ENCODE measurements around the gene EML5. TPM values are rescaled to one million over a fixed set of nuclear protein-coding genes. Genes with fewer than 3 reads are reported as not detected.
"Not testable (repeated sequence)": the region's sequence is repeated elsewhere in the genome, so short reads cannot be mapped to it uniquely, and the experiment has no call there.

EML5 gene
- total RNA-seq, 1 donor from 2014 or later: 2.0 TPM

DNA sequence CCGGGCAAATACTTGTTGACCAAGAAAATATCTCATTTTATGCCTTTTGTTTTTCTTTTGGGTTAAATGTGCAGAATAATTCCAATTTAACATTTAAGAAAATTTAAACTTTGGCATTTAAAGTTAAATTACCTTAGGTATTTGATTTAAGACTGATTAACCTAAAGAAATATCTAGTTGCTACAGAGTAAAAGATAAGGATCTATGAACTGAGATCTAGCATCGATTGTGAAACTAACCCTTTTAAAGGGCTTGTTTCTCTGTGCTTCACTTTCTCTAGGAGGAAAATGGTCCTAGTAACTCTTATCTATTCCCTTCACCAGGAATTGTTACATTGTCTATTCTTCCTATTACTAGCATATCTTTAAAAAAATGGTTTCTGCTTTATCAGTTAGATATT is 29.1 kb upstream of the EML5 start:
- H3K4me1 Mint-ChIP-seq: peaks cover 20% of the 10 kb centered on the region
- no peaks in the 10 kb centered on the region for H3K36me3 Mint-ChIP-seq
- H3K27ac Mint-ChIP-seq: no peak overlapping the region
- no peak overlapping the region for H3K4me3 Mint-ChIP-seq
- DNase-seq (ENCODE audit: low spot score in 2 of 2, unreplicated experiment in 2 of 2): no peak
- no peaks in the 10 kb centered on the region for H3K9me3 Mint-ChIP-seq
- H3K27me3 Mint-ChIP-seq (ENCODE audit: low read depth): peaks cover 8% of the 10 kb centered on the region
- TF ChIP-seq, protein P1, sequence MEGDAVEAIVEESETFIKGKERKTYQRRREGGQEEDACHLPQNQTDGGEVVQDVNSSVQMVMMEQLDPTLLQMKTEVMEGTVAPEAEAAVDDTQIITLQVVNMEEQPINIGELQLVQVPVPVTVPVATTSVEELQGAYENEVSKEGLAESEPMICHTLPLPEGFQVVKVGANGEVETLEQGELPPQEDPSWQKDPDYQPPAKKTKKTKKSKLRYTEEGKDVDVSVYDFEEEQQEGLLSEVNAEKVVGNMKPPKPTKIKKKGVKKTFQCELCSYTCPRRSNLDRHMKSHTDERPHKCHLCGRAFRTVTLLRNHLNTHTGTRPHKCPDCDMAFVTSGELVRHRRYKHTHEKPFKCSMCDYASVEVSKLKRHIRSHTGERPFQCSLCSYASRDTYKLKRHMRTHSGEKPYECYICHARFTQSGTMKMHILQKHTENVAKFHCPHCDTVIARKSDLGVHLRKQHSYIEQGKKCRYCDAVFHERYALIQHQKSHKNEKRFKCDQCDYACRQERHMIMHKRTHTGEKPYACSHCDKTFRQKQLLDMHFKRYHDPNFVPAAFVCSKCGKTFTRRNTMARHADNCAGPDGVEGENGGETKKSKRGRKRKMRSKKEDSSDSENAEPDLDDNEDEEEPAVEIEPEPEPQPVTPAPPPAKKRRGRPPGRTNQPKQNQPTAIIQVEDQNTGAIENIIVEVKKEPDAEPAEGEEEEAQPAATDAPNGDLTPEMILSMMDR (IDR thresholded peaks at IDR 0.05; ENCODE audit: unreplicated experiment): no peak

DNA sequence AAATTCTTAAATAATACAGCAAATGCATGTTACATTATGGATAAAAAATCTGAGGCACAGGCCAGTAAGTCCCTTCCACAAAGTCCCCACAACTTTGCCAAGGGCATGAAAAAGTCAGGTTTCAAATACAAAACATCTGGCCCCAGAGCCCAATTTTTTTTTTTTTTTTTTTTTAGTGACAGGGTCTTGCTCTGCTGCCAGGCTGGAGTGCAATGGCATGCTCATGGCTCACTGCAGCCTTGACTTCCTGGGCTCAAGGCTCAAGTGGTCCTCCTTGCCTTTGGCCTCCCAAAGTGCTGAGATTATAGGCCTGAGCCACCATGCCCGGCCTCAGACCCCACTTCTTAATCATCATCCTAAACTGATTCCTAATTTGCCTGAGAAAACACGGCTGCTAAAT is 28.6 kb upstream of the EML5 start:
- H3K36me3 Mint-ChIP-seq: no peaks in the 10 kb centered on the region
- no peaks in the 10 kb centered on the region for H3K9me3 Mint-ChIP-seq
- H3K4me3 Mint-ChIP-seq: no peak overlapping the region
- H3K27me3 Mint-ChIP-seq (ENCODE audit: low read depth): peaks cover 8% of the 10 kb centered on the region
- H3K4me1 Mint-ChIP-seq: peaks cover 20% of the 10 kb centered on the region
- DNase-seq (ENCODE audit: low spot score in 2 of 2, unreplicated experiment in 2 of 2): no peak
- TF ChIP-seq, protein P1 (IDR thresholded peaks at IDR 0.05; ENCODE audit: unreplicated experiment): no peak
- H3K27ac Mint-ChIP-seq: no peak overlapping the region

DNA sequence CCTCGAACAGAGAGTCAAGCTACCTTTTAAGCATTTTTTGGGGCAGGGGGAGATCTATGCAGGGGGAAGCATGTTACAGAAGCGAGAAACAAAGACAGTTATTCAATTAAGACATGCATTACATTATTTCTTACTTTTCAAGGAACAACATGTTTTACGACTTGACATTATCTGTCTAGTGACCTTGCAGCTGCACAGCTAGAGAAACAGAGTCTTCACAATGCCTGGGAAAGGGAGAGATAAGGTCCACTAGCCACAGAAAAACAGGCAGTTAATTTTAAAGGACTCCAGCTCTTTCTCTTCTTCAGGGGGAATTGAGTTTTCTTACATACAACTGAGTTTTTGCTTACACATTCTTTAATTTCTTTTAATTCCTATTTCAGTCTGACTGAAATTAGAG is 26.9 kb upstream of the EML5 start:
- H3K4me3 Mint-ChIP-seq; H3K27ac Mint-ChIP-seq; DNase-seq (ENCODE audit: low spot score in 2 of 2, unreplicated experiment in 2 of 2); H3K9me3 Mint-ChIP-seq; H3K27me3 Mint-ChIP-seq (ENCODE audit: low read depth); H3K36me3 Mint-ChIP-seq: not testable (repeated sequence)
- peaks cover 12% of the 10 kb centered on the region for H3K4me1 Mint-ChIP-seq

DNA sequence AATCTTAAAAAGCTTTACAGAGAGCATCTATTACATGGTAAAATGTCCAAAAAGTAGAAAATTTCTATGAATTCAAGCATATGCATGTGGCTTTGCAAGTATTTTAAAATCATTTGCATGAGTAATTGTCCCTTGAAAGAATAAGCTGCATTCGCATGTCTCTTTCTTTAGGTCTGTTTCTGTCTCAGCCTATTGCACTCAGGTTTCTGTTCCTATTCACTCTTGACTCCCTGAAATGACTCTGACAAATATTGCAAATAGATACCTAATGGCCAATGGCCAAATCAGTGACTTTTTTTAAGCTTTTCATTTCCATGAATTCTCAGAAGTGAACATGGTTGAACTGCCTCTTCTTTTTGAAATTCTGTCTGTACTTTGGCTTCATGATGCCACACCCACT is 25.3 kb upstream of the EML5 start:
- no peak overlapping the region for H3K27ac Mint-ChIP-seq
- peaks cover 9% of the 10 kb centered on the region for H3K4me1 Mint-ChIP-seq
- DNase-seq (ENCODE audit: low spot score in 2 of 2, unreplicated experiment in 2 of 2): no peak
- H3K4me3 Mint-ChIP-seq: no peak overlapping the region
- H3K27me3 Mint-ChIP-seq (ENCODE audit: low read depth): peaks cover 8% of the 10 kb centered on the region
- TF ChIP-seq, protein P1 (IDR thresholded peaks at IDR 0.05; ENCODE audit: unreplicated experiment): no peak
- H3K36me3 Mint-ChIP-seq: no peaks in the 10 kb centered on the region
- no peaks in the 10 kb centered on the region for H3K9me3 Mint-ChIP-seq

DNA sequence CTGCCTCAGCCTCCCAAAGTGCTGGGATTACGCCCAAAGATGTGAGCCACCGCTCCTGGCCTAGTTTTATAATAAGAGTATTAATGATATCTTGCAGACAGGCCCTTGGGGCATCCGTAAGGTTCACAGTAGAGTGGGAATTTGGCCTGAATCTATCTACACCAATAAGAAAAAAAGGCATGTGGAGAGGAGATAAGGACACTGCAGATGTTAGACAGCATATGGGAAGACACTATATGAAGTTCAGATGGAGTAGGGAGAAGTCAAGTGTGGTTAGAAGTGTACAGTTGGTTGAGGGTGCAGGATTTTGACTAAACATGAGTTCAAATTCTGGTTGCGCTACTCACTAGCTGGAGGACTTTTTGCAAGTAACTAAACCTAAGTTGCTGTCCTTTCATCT is 23.2 kb upstream of the EML5 start:
- no peaks in the 10 kb centered on the region for H3K36me3 Mint-ChIP-seq
- TF ChIP-seq, protein P1 (IDR thresholded peaks at IDR 0.05; ENCODE audit: unreplicated experiment): no peak
- peaks cover 9% of the 10 kb centered on the region for H3K4me1 Mint-ChIP-seq
- no peak overlapping the region for H3K27ac Mint-ChIP-seq
- H3K27me3 Mint-ChIP-seq (ENCODE audit: low read depth): peaks cover 10% of the 10 kb centered on the region
- H3K4me3 Mint-ChIP-seq: no peak overlapping the region
- H3K9me3 Mint-ChIP-seq: no peaks in the 10 kb centered on the region
- DNase-seq (ENCODE audit: low spot score in 2 of 2, unreplicated experiment in 2 of 2): no peak

DNA sequence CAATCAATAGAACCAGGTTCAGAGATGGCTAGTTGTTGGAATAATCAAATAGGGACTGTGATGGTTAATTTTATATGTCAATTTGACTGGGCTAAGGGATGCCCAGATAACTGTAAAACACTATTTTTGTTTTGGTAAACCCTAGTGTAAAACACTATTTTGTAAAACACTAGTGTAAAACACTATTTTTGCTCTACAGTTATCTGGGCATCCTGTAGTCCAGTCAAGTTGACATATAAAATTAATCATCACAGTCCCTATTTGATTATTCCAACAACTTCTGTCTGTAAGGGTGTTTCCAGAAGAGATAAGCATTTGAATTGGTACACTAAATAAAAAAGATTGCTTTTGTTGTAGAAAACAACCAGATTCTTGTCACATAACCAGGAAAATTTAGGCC is 15.6 kb upstream of the EML5 start:
- Mint-ChIP-seq H3K27ac (no peak overlapping the region), H3K36me3 (no peaks in the 10 kb centered on the region), H3K9me3 (peaks cover 31% of the 10 kb centered on the region), H3K4me1 (no peaks in the 10 kb centered on the region), H3K27me3 (ENCODE audit: low read depth) (peaks cover 1% of the 10 kb centered on the region), H3K4me3 (no peak overlapping the region)
- no peak for DNase-seq (ENCODE audit: low spot score in 2 of 2, unreplicated experiment in 2 of 2)
- TF ChIP-seq, protein P1 (IDR thresholded peaks at IDR 0.05; ENCODE audit: unreplicated experiment): no peak
